Measurements from ENCODE around the gene C19orf53. TPM values are rescaled to one million over a fixed set of nuclear protein-coding genes. Genes with fewer than 3 reads are reported as not detected.

C19orf53 gene
- total and polyA plus RNA-seq, 9 of the 15 experiments (the other 6 are each of a cell fraction or from before 2014, with no cell fraction given): 98.5 to 441 (median 164) TPM

DNA sequence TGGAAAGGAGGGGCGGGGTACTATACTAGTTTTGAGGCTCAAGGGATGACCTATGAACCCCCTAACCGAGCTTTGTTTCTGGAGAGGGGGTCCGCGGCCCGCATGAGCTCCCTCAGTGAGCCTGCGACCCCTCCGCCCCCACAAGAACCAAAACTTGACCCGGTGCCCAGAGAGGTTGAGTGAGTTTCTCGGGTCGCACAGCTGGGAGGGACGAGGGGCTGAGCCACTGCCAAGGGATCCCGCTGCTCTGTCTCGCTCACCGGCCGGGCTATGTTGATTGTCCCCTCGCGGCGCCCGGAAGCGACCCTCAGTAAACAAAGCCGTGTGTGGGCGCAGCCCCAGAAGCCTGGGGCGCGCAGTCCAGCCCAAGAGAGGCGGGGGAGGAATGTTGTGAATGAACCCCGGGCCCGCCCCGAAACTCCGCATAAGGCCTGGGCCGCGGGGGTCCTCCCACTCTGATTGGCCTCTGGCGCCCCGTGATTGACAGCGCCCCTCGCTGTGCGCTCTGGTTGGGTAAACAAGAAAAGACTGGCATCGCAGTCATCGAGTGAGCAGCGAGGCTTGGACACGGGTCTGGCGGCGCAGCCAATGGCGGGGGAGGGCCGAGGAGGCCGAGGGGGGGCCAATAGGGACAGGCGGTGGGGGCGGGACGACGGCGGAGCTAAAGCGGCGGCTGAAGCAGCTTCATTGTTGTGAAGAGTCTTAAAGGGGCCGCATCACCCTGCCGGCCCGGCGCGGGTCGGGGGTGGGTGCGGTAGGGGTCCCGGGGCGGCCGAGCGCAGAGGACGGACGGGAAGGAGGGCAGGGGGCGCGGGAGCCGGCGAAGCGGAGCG is 20.7 kb downstream of the C19orf53 start, which contains the start of gene ZSWIM4 (continued):
- TF ChIP-seq, protein P1, sequence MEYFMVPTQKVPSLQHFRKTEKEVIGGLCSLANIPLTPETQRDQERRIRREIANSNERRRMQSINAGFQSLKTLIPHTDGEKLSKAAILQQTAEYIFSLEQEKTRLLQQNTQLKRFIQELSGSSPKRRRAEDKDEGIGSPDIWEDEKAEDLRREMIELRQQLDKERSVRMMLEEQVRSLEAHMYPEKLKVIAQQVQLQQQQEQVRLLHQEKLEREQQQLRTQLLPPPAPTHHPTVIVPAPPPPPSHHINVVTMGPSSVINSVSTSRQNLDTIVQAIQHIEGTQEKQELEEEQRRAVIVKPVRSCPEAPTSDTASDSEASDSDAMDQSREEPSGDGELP (CRISPR knock-in tag; IDR thresholded peaks at IDR 0.05; ENCODE audit: borderline replicate concordance): peak; percentile 75; the same call in 1 of the 2 replicates
- TF ChIP-seq CCNT2 (IDR thresholded peaks at IDR 0.05; ENCODE audit: borderline replicate concordance, extremely low read depth, insufficient read length, low read depth, low read length) (peak; percentile 61), FOXM1 (IDR thresholded peaks at IDR 0.05; ENCODE audit: low read depth) (peak; percentile 8; the same call in 1 of the 2 replicates), FOXM1 (CRISPR knock-in tag; IDR thresholded peaks at IDR 0.05; ENCODE audit: low read depth) (no peak), NFYB (IDR thresholded peaks at IDR 0.05; ENCODE audit: extremely low read depth, insufficient read length) (peak; percentile 97), ETV6 (IDR thresholded peaks at IDR 0.05; ENCODE audit: borderline replicate concordance in 1 of 2, low read depth in 2 of 2, low read length in 1 of 2) (no peak), ETV6 (CRISPR knock-in tag; IDR thresholded peaks at IDR 0.05; ENCODE audit: borderline replicate concordance) (no peak), SRSF1 (IDR thresholded peaks at IDR 0.05; ENCODE audit: low read depth, low read length) (no peak), CHCHD3 (CRISPR knock-in tag; IDR thresholded peaks at IDR 0.05) (no peak), ZNF121 (CRISPR knock-in tag; conservative IDR thresholded peaks at IDR 0.05) (peak; percentile 99), TGIF2 (CRISPR knock-in tag; IDR thresholded peaks at IDR 0.05) (no peak), TEAD4 (IDR thresholded peaks at IDR 0.05; ENCODE audit: low read length) (peak; percentile 38; the same call in 1 of the 2 replicates), TEAD4 (CRISPR knock-in tag; IDR thresholded peaks at IDR 0.05; ENCODE audit: borderline replicate concordance) (no peak), SUPT5H (IDR thresholded peaks at IDR 0.05) (peak; percentile 60), ADNP (tag; IDR thresholded peaks at IDR 0.05) (peak; percentile 94), ATF7 (IDR thresholded peaks at IDR 0.05) (peak; percentile 74; the same call in 1 of the 2 replicates), ZBTB7A (IDR thresholded peaks at IDR 0.05; ENCODE audit: borderline replicate concordance, control insufficient read depth, low read depth, low read length) (peak; percentile 61; the same call in 1 of the 2 replicates), KHSRP (IDR thresholded peaks at IDR 0.05) (no peak), MYC (IDR thresholded peaks at IDR 0.05; ENCODE audit: low read depth, low read length) (no peak), MYC (CRISPR knock-in tag; IDR thresholded peaks at IDR 0.05; ENCODE audit: borderline replicate concordance, low read depth) (no peak), SP1 (CRISPR knock-in tag; IDR thresholded peaks at IDR 0.05) (peak; percentile 86), KLF1 (tag; IDR thresholded peaks at IDR 0.05) (peak; percentile 59; the same call in 1 of the 2 replicates), TOE1 (IDR thresholded peaks at IDR 0.05; ENCODE audit: borderline replicate concordance) (peak; percentile 62; the same call in 1 of the 2 replicates), TOE1 (CRISPR knock-in tag; IDR thresholded peaks at IDR 0.05; ENCODE audit: borderline replicate concordance, low read depth) (no peak), NR2C2 (CRISPR knock-in tag; IDR thresholded peaks at IDR 0.05) (no peak; the same call in 1 of the 2 replicates), NR2C2 (tag; IDR thresholded peaks at IDR 0.05) (peak; percentile 75)
- TF ChIP-seq, protein P2, sequence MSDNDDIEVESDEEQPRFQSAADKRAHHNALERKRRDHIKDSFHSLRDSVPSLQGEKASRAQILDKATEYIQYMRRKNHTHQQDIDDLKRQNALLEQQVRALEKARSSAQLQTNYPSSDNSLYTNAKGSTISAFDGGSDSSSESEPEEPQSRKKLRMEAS (CRISPR knock-in tag; IDR thresholded peaks at IDR 0.05): peak; percentile 21; the same call in 1 of the 2 replicates

Measured in K562 (cell line).